ENCODE measurements around the gene BABAM2. TPM values are rescaled to one million over a fixed set of nuclear protein-coding genes. Genes with fewer than 3 reads are reported as not detected.
A peak's percentile ranks its signal among the peaks of the same experiment; 100 is the strongest.

The BABAM2 gene
- total RNA-seq, 1 donor from 2014 or later, result 58.9 TPM

DNA sequence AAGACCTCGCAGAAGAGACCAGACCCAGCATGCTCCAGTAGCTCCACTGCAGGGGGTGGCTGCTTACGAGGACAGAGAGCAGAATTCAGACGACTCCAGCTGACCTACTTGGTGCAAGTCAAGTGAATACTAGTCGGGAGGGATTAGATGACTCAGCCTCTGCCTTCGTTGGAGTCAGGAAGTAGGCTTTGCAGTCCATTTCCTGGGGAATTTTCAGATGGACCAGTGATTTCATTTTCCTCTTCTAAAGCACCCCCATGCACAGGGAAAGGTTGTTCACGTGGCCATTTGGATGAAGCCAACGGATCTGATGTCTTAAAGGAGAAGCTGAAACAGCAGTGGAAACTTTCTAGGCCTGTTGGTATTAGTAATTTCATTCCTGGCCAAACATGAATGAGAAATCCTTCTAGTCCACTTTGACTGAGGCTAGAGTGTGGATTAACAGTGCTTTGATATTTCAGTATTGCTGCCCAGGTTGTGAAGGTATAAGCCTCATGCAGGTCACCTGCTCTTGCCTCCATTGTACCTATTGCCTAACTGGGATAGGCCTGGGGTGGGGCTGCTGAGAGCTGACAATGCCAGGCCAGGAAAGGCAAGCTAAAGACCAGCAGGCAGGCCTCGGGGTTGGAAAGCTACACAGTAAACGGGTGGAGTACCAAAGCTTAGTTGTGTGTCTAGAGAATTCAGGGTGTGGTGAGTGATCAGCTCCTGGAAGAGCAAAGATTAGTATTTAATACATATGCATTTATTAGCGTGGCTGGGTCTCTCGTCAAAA is 384.6 kb downstream of the BABAM2 start:
- H3K4me3 ChIP-seq, result no peak overlapping the region
- H3K9me3 ChIP-seq (replicated peaks), result no peaks in the 10 kb centered on the region
- intact Hi-C loops (cut with micrococcal nuclease), result no loop called here
- H3K4me1 ChIP-seq, result peaks cover 52% of the 10 kb centered on the region
- DNase-seq, result no peak
- H3K36me3 ChIP-seq, result no peaks in the 10 kb centered on the region
- no peaks in the 10 kb centered on the region for H3K27me3 ChIP-seq (ENCODE audit: low read depth)
- TF ChIP-seq, protein P1, sequence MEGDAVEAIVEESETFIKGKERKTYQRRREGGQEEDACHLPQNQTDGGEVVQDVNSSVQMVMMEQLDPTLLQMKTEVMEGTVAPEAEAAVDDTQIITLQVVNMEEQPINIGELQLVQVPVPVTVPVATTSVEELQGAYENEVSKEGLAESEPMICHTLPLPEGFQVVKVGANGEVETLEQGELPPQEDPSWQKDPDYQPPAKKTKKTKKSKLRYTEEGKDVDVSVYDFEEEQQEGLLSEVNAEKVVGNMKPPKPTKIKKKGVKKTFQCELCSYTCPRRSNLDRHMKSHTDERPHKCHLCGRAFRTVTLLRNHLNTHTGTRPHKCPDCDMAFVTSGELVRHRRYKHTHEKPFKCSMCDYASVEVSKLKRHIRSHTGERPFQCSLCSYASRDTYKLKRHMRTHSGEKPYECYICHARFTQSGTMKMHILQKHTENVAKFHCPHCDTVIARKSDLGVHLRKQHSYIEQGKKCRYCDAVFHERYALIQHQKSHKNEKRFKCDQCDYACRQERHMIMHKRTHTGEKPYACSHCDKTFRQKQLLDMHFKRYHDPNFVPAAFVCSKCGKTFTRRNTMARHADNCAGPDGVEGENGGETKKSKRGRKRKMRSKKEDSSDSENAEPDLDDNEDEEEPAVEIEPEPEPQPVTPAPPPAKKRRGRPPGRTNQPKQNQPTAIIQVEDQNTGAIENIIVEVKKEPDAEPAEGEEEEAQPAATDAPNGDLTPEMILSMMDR (IDR thresholded peaks at IDR 0.05; ENCODE audit: borderline replicate concordance), result no peak
- peak overlapping the region; percentile 69 for H3K27ac ChIP-seq (replicated peaks)

DNA sequence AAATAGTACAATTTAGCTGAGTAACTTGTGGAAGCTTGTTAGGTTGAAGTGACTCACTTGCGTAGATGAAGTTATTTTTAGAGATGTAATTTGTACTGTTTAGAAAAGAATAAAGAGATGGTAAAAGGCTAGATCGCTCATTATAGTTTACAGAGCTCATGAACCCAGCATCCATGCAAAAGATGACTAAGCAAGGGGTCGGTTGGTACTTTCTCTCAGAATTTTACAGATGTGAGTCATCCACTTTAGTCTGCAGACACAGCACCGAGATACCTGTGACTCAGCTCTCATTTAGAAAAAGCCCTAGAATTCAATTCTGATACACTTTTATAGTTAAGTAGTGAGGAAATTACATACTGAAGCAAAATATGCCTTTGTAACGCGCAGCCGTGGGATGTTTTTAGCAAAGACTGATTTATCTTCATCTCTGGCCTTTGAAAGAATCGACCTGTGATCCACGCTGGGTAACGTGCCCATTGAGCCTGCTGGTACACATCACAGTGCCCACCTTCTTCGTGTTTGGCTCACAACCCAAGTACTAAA is 385.6 kb downstream of the BABAM2 start:
- Histone ChIP-seq H3K27ac (replicated peaks) (peak overlapping the region; percentile 69), H3K4me3 (no peak overlapping the region), H3K27me3 (ENCODE audit: low read depth) (no peaks in the 10 kb centered on the region), H3K4me1 (peaks cover 41% of the 10 kb centered on the region), H3K36me3 (no peaks in the 10 kb centered on the region), H3K9me3 (replicated peaks) (no peaks in the 10 kb centered on the region)
- intact Hi-C loops (cut with micrococcal nuclease), result no loop called here
- no peak for DNase-seq
- TF ChIP-seq, protein P1 (IDR thresholded peaks at IDR 0.05; ENCODE audit: borderline replicate concordance), result no peak

DNA sequence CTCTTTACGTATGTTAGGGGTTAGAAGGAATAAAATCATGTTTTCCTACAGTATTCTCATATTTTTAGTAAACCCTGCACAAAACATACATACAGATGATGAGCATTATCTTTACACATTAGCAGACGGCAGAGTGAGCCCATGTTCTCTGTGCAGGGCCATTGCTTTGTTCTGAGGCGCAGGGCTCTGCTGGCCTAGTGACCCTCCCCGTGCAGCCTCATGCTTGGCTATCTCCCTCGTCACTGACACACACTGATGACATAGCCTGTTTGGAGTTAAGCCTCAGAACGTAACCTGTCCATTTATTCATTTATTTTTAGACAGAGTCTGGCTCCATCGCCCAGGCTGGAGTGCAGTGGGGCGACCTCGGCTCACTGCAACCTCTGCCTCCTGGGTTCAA is 386.3 kb downstream of the BABAM2 start:
- intact Hi-C loops (cut with micrococcal nuclease), result no loop called here
- TF ChIP-seq, protein P1 (IDR thresholded peaks at IDR 0.05; ENCODE audit: borderline replicate concordance), result no peak
- no peaks in the 10 kb centered on the region for H3K27me3 ChIP-seq (ENCODE audit: low read depth)
- no peaks in the 10 kb centered on the region for H3K36me3 ChIP-seq
- H3K4me3 ChIP-seq, result no peak overlapping the region
- no peaks in the 10 kb centered on the region for H3K9me3 ChIP-seq (replicated peaks)
- H3K27ac ChIP-seq (replicated peaks), result peak overlapping the region; percentile 69
- peaks cover 35% of the 10 kb centered on the region for H3K4me1 ChIP-seq
- DNase-seq, result peak; percentile 25

DNA sequence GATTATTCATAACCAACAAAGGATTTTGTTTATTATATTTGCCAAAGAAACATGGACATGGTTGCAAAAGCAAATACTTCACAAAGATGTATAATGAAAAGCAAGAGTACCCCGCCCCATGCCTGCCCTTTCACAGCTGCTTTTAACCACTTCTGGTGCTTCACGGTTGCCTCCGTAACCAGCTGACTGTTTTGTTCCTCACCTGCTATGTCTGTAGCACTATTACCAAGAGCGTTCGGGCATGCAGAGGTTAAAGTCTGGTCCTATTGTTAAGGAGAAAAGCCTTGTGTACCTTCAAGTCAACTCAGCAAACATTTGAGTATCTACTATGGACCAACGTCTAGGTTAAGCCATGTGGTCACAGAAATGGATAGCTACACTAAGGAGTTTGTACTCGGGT is 386.9 kb downstream of the BABAM2 start:
- intact Hi-C loops (cut with micrococcal nuclease), result no loop called here
- Histone ChIP-seq H3K36me3 (no peaks in the 10 kb centered on the region), H3K27me3 (ENCODE audit: low read depth) (no peaks in the 10 kb centered on the region), H3K4me1 (peaks cover 31% of the 10 kb centered on the region), H3K9me3 (replicated peaks) (no peaks in the 10 kb centered on the region), H3K4me3 (no peak overlapping the region), H3K27ac (replicated peaks) (no peak overlapping the region)
- no peak for DNase-seq
- TF ChIP-seq, protein P1 (IDR thresholded peaks at IDR 0.05; ENCODE audit: borderline replicate concordance), result no peak

DNA sequence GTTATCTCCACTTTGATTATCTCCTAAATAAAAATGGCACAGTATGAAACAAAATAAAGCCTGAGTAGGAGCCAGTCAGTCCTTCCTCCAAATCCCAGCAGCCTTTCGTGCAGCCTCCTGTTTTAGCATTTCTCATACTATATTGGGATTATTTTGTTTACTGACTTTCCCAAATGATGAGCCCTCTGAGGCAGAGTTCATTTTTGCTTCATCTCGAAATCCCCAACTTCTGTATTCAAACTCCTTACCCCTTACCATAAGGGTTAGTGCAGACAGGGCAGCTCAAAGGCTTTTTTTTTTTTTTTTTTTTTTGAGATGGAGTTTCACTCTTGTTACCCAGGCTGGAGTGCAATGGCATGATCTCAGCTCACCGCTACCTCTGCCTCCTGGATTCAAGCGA is 388.8 kb downstream of the BABAM2 start:
- intact Hi-C loops (cut with micrococcal nuclease), result no loop called here
- H3K4me3 ChIP-seq, result no peak overlapping the region
- TF ChIP-seq, protein P1 (IDR thresholded peaks at IDR 0.05; ENCODE audit: borderline replicate concordance), result no peak
- no peaks in the 10 kb centered on the region for H3K9me3 ChIP-seq (replicated peaks)
- peaks cover 30% of the 10 kb centered on the region for H3K4me1 ChIP-seq
- H3K27me3 ChIP-seq (ENCODE audit: low read depth), result no peaks in the 10 kb centered on the region
- H3K27ac ChIP-seq (replicated peaks), result no peak overlapping the region
- H3K36me3 ChIP-seq, result no peaks in the 10 kb centered on the region
- no peak for DNase-seq

Data from left ventricle myocardium inferior (tissue), 1 donor.